Measurements from ENCODE around the gene SRRM4.

GRCh38 chr12:119182701-119183493 lies 201.6 kb downstream of the SRRM4 start:
- TF ChIP-seq CTCF (IDR thresholded peaks at IDR 0.05): no peak
- no peak for TF ChIP-seq POLR2A (IDR thresholded peaks at IDR 0.05)
